H1 (cell line): ENCODE data around the gene DOK1. TPM values are rescaled to one million over a fixed set of nuclear protein-coding genes. Genes with fewer than 3 reads are reported as not detected.

Experiments used
- CTCF ChIA-PET: fragments of 300-600 bp; sonication (Branson Sonifier 250); formaldehyde crosslinking; loops from one replicate; lab custom pipeline; 2021; ENCODE audit not compliant: partially characterized antibody; lab: Charles Lee
- POLR2A ChIA-PET: fragments of 300-600 bp; sonication (Branson Sonifier 250); formaldehyde crosslinking; loops from one replicate; lab custom pipeline; 2021; ENCODE audit warnings: inconsistent platforms; ENCODE audit not compliant: partially characterized antibody; lab: Charles Lee
- DNase-seq, 2 experiments: peaks; one replicate each; pipeline versions ENCODE4 v3.0.0 to v3.0.0-alpha.2; 2010 to 2022; ENCODE audit warnings: low spot score in 2 of 2, low read depth in 1 of 2, mixed read lengths in 1 of 2
- FAIRE-seq: peaks from 2 replicates; lab custom pipeline; 2011; peaks lifted over from hg19 to GRCh38; lab: Jason Lieb, UNC
- H2AFZ ChIP-seq: 2 replicates; pipeline ENCODE4 v1.8.1; 2012; ENCODE audit warnings: low read length, inconsistent platforms
- H2AK5ac ChIP-seq: 2 replicates; pipeline ENCODE4 v1.6.1; 2013; ENCODE audit warnings: low read depth, low read length
- H2BK120ac ChIP-seq: replicated peaks from 2 replicates; pipeline ENCODE3; 2013; ENCODE audit warnings: low read depth, low read length, inconsistent platforms
- H2BK12ac ChIP-seq: 2 replicates; pipeline ENCODE4 v1.6.1; 2013; ENCODE audit warnings: low read depth, low read length
- H2BK15ac ChIP-seq: 2 replicates; pipeline ENCODE4 v1.6.1; 2013; ENCODE audit warnings: low read length
- H2BK20ac ChIP-seq: 2 replicates; pipeline ENCODE4 v1.6.1; 2013; ENCODE audit warnings: low read length
- H2BK5ac ChIP-seq: 2 replicates; pipeline ENCODE4 v1.6.1; 2013; ENCODE audit warnings: low read depth, low read length
- H3K14ac ChIP-seq: 2 replicates; pipeline ENCODE4 v1.6.1; 2013; ENCODE audit warnings: inconsistent platforms; ENCODE audit not compliant: insufficient read length
- H3K18ac ChIP-seq: 2 replicates; pipeline ENCODE4 v1.6.1; 2013; ENCODE audit warnings: low read length; ENCODE audit errors: extremely low read depth
- H3K23ac ChIP-seq: 2 replicates; pipeline ENCODE4 v1.6.1; 2013; ENCODE audit warnings: inconsistent platforms; ENCODE audit not compliant: insufficient read length
- H3K23me2 ChIP-seq: 2 replicates; pipeline ENCODE4 v1.6.1; 2013; ENCODE audit warnings: low read depth, low read length
- H3K27ac ChIP-seq: 2 replicates; pipeline ENCODE4 v1.6.1; 2011; ENCODE audit warnings: low read depth, low read length, inconsistent platforms
- H3K27me3 ChIP-seq, 4 experiments: replicated peaks in 1 of 4; 1 replicate in 1 of 4; 2 replicates in 3 of 4; pipeline versions ENCODE4 v1.6.1 to v1.8.1; 2011 to 2013; ENCODE audit warnings: low read length in 3 of 4, mild to moderate bottlenecking in 3 of 4, inconsistent platforms in 2 of 4, mixed read lengths in 2 of 4, moderate library complexity in 1 of 4; ENCODE audit not compliant: control insufficient read depth in 3 of 4, insufficient read depth in 3 of 4; ENCODE audit errors: extremely low read depth in 1 of 4
- H3K36me3 ChIP-seq, 4 experiments: 2 replicates each; pipeline versions ENCODE4 v1.6.1 to v1.8.1; 2011 to 2013; ENCODE audit warnings: mild to moderate bottlenecking in 4 of 4, low read length in 3 of 4, moderate library complexity in 2 of 4, control low read depth in 1 of 4, inconsistent platforms in 1 of 4; ENCODE audit not compliant: insufficient read depth in 4 of 4, control insufficient read depth in 2 of 4
- H3K4ac ChIP-seq: replicated peaks from 2 replicates; pipeline ENCODE3; 2013; ENCODE audit warnings: low read length, low read depth, mixed read lengths, inconsistent platforms; ENCODE audit not compliant: insufficient read length
- H3K4me1 ChIP-seq, 4 experiments: replicated peaks in 1 of 4; 1 replicate in 1 of 4; 2 replicates in 3 of 4; pipeline versions ENCODE4 v1.6.1 to v1.8.1; 2011 to 2013; ENCODE audit warnings: low read length in 3 of 4, inconsistent platforms in 2 of 4, mixed read lengths in 1 of 4; ENCODE audit not compliant: insufficient read depth in 4 of 4, control insufficient read depth in 3 of 4
- H3K4me2 ChIP-seq, 2 experiments: 2 replicates each; pipeline versions ENCODE4 v1.6.1 to v1.8.1; 2011 to 2013; ENCODE audit warnings: low read depth in 2 of 2, low read length in 2 of 2, control low read depth in 1 of 2, inconsistent platforms in 1 of 2, mild to moderate bottlenecking in 1 of 2; ENCODE audit not compliant: insufficient read depth in 1 of 2
- H3K4me3 ChIP-seq, 4 experiments: fragments of 200-600, 300-600 bp in 1 of 4; sonication (generic), shearing (Covaris generic), sonication (Bioruptor Twin) in 1 of 4; 2 replicates each; pipeline versions ENCODE4 v1.5.1 to v1.8.1; 2011 to 2016; ENCODE audit warnings: low read length in 4 of 4, low read depth in 3 of 4, control low read depth in 2 of 4, inconsistent platforms in 2 of 4, mild to moderate bottlenecking in 2 of 4, mixed read lengths in 1 of 4, moderate library complexity in 1 of 4; ENCODE audit not compliant: insufficient read depth in 2 of 4; ENCODE audit errors: extremely low read depth in 1 of 4
- H3K56ac ChIP-seq: replicated peaks from 2 replicates; pipeline ENCODE3; 2013; ENCODE audit warnings: low read depth, mild to moderate bottlenecking, mixed read lengths, low read length, inconsistent platforms; ENCODE audit not compliant: insufficient read length
- H3K79me1 ChIP-seq: 2 replicates; pipeline ENCODE4 v1.6.1; 2013; ENCODE audit warnings: low read depth, low read length, control low read depth
- H3K79me2 ChIP-seq, 2 experiments: 2 replicates each; pipeline versions ENCODE4 v1.6.1 to v1.8.1; 2012 to 2013; ENCODE audit warnings: low read length in 2 of 2, mild to moderate bottlenecking in 2 of 2, inconsistent platforms in 1 of 2; ENCODE audit not compliant: insufficient read depth in 2 of 2, control insufficient read depth in 1 of 2
- H3K9ac ChIP-seq, 4 experiments: replicated peaks in 1 of 4; 1 replicate in 1 of 4; 2 replicates in 3 of 4; pipeline versions ENCODE4 v1.6.1 to v1.8.1; 2011 to 2013; ENCODE audit warnings: low read depth in 3 of 4, low read length in 3 of 4, control low read depth in 2 of 4, mild to moderate bottlenecking in 2 of 4, moderate library complexity in 2 of 4, inconsistent platforms in 1 of 4; ENCODE audit errors: extremely low read depth in 1 of 4
- H3K9me3 ChIP-seq, 2 experiments: 2 replicates each; pipeline versions ENCODE4 v1.6.1 to v1.8.1; 2012 to 2013; ENCODE audit warnings: mild to moderate bottlenecking in 2 of 2, moderate library complexity in 2 of 2, control low read depth in 1 of 2, inconsistent platforms in 1 of 2, low read depth in 1 of 2, low read length in 1 of 2, mixed read lengths in 1 of 2; ENCODE audit not compliant: insufficient read depth in 2 of 2
- H4K20me1 ChIP-seq, 2 experiments: replicated peaks in 1 of 2; 2 replicates each; pipeline versions ENCODE3 to v1.8.1; 2011 to 2013; ENCODE audit warnings: inconsistent platforms in 2 of 2, low read length in 2 of 2, mild to moderate bottlenecking in 1 of 2; ENCODE audit not compliant: insufficient read depth in 2 of 2, control insufficient read depth in 1 of 2
- H4K5ac ChIP-seq: 2 replicates; pipeline ENCODE4 v1.6.1; 2013; ENCODE audit warnings: low read length, low read depth, mixed read lengths, inconsistent platforms; ENCODE audit not compliant: insufficient read length
- H4K8ac ChIP-seq: 2 replicates; pipeline ENCODE4 v1.8.0; 2013; ENCODE audit warnings: mild to moderate bottlenecking, moderate library complexity, low read length, inconsistent platforms; ENCODE audit not compliant: insufficient read depth; ENCODE audit errors: extremely low read depth
- H4K91ac ChIP-seq: replicated peaks from 2 replicates; pipeline ENCODE3; 2013; ENCODE audit warnings: low read length, mixed read lengths, inconsistent platforms; ENCODE audit not compliant: insufficient read length
- TAF7 ChIP-seq: optimal IDR thresholded peaks from 2 replicates; pipeline ENCODE3; 2011; ENCODE audit warnings: low read depth, mild to moderate bottlenecking, inconsistent platforms, low read length, moderate library complexity, borderline replicate concordance
- WGBS, 2 experiments: shearing (Covaris generic) in 1 of 2; methylation state at CpG; one replicate each; pipeline versions ENCODE4 v1.1.6 to v1.1.7; 2013 to 2015; ENCODE audit warnings: low lambda C conversion rate in 2 of 2, mixed read lengths in 2 of 2, inconsistent platforms in 1 of 2, low coverage in 1 of 2, missing lambda C conversion rate in 1 of 2; ENCODE audit not compliant: insufficient replicate concordance in 2 of 2, insufficient coverage in 1 of 2, insufficient read length in 1 of 2; ENCODE audit errors: extremely low coverage in 1 of 2, missing lambda C conversion rate in 1 of 2; 5-methylcytosine and 5-hydroxymethylcytosine counted together
- polyA plus RNA-seq, 7 experiments: library from polyadenylated mRNA; depleted of rRNA in 3 of 7; stranded (reverse) in 5 of 7; unstranded in 2 of 7; fragments of >200 nt in 5 of 7; fragments of 200-250 nt in 2 of 7; gene quantifications; 1 replicate in 5 of 7; 2 replicates in 1 of 7; 4 replicates in 1 of 7; pipeline versions ENCODE4 v1.2.1 to v1.2.3, GENCODE V29; 2011 to 2013; ENCODE audit warnings: missing spikeins in 2 of 7, mixed read lengths in 2 of 7
- total RNA-seq: library from RNA; stranded (reverse); fragmentation: NEBNext Ultra II Directional; extraction: Animal tissue kit (Norgen Biotek cat#: 25700); gene quantifications from 2 replicates; pipeline ENCODE4 v1.2.1, GENCODE V29; 2021

DOK1 gene
- total and polyA plus RNA-seq, 2 of the 8 experiments (the other 6 are each of a cell fraction or from before 2014, with no cell fraction given): 11.0 to 14.3 TPM

- no peak overlapping the region for H3K4ac ChIP-seq
- DNase-seq (no peak), FAIRE-seq (no peak)
- H2BK12ac ChIP-seq: no peak overlapping the region
- no peak overlapping the region for H3K4me3 ChIP-seq
- H3K4me2 ChIP-seq: no peak overlapping the region
- H2AFZ ChIP-seq: no peak overlapping the region
- no peak overlapping the region for H3K14ac ChIP-seq
- H3K18ac ChIP-seq: no peak overlapping the region
- H4K5ac ChIP-seq: no peak overlapping the region
- no peak overlapping the region for H3K27ac ChIP-seq
- H3K23ac ChIP-seq: no peak overlapping the region
- H3K27me3 ChIP-seq: no peaks in the 10 kb centered on the region
- no peaks in the 10 kb centered on the region for H3K79me2 ChIP-seq
- 92% methylated on average over 5 of the region's 5 CpGs; no CpG with 5 or more reads in 1 of the 2 experiments for WGBS, 2 experiments
- no peak overlapping the region for H2BK5ac ChIP-seq
- no peak overlapping the region for H2BK20ac ChIP-seq
- H3K9ac ChIP-seq: no peak overlapping the region
- no peaks in the 10 kb centered on the region for H4K20me1 ChIP-seq
- CTCF ChIA-PET: interaction anchor here (0.9 to 4.4 kb wide), 4 partner anchors 7 to 22 kb away, joined by 3 to 24 read pairs (median 3); no protein-coding TSS in a partner anchor
- peaks cover 2% of the 10 kb centered on the region; the same call in 1 of the 2 replicates for H3K23me2 ChIP-seq
- no peak overlapping the region for H2BK120ac ChIP-seq
- no peak overlapping the region for H4K91ac ChIP-seq
- POLR2A ChIA-PET: interaction anchor here (1.0 to 1.2 kb wide), 2 partner anchors 11 to 13 kb away, joined by 3 to 4 read pairs; no protein-coding TSS in a partner anchor
- H3K56ac ChIP-seq: no peak overlapping the region
- no peaks in the 10 kb centered on the region for H3K36me3 ChIP-seq
- no peak overlapping the region for H2BK15ac ChIP-seq
- H2AK5ac ChIP-seq: no peak overlapping the region
- 0 out of 2 replicates have a peak, but pooled peaks cover 2% of the 10 kb centered on the region for H3K79me1 ChIP-seq
- no peaks in the 10 kb centered on the region for H3K9me3 ChIP-seq
- H4K8ac ChIP-seq: no peak overlapping the region
- H3K4me1 ChIP-seq: no peaks in the 10 kb centered on the region
- no peak for TF ChIP-seq TAF7
Measured at GRCh38 chr2:74567881-74568280, 13.4 kb downstream of the DOK1 start.
